Dermis microvascular lymphatic vessel endothelial cell (primary cell): ENCODE measurements around the gene MAP2. TPM values are rescaled to one million over a fixed set of nuclear protein-coding genes. Genes with fewer than 3 reads are reported as not detected.

Source experiments
- DNase-seq, 2 donors: peaks; one replicate each; pipeline versions ENCODE4 v3.0.0 to v3.0.0-alpha.2; 2010; ENCODE audit warnings: low read depth in 2 of 2
- total RNA-seq: library from RNA; depleted of rRNA; stranded (reverse); fragments of >200 nt; gene quantifications from 2 replicates; pipeline ENCODE4 v1.2.1, GENCODE V29; 2014

Gene MAP2
- total RNA-seq, 1 donor from 2014 or later: 11.2 TPM

- DNase-seq: no peak
Measured at GRCh38 chr2:209529579-209529978, 105.7 kb downstream of the MAP2 start.

GRCh38 chr2:209532321-209532720, 108.5 kb downstream of the MAP2 start:
- no peak for DNase-seq

GRCh38 chr2:209533391-209533790, 109.5 kb downstream of the MAP2 start:
- no peak for DNase-seq

- no peak for DNase-seq
Measured at GRCh38 chr2:209534228-209534627, 110.4 kb downstream of the MAP2 start.

GRCh38 chr2:209536363-209536762, 112.5 kb downstream of the MAP2 start:
- DNase-seq: no peak

- no peak for DNase-seq
Measured at GRCh38 chr2:209547726-209548125, 123.9 kb downstream of the MAP2 start.

GRCh38 chr2:209549589-209549988, 125.7 kb downstream of the MAP2 start:
- no peak for DNase-seq

GRCh38 chr2:209553913-209554312, 130.1 kb downstream of the MAP2 start:
- DNase-seq: no peak

- DNase-seq: peak; percentile 34 to 73
Measured at GRCh38 chr2:209556354-209556961, 132.6 kb downstream of the MAP2 start.

- no peak for DNase-seq
Measured at GRCh38 chr2:209560911-209561310, 137.1 kb downstream of the MAP2 start.

GRCh38 chr2:209563453-209563852, 139.6 kb downstream of the MAP2 start:
- no peak for DNase-seq

- no peak for DNase-seq
Measured at GRCh38 chr2:209564816-209565215, 141.0 kb downstream of the MAP2 start.

- DNase-seq: no peak
Measured at GRCh38 chr2:209565896-209566582, 142.2 kb downstream of the MAP2 start.

GRCh38 chr2:209570194-209570593, 146.3 kb downstream of the MAP2 start:
- DNase-seq: no peak

GRCh38 chr2:209574515-209574914, 150.7 kb downstream of the MAP2 start:
- no peak for DNase-seq

GRCh38 chr2:209577376-209578357, 153.8 kb downstream of the MAP2 start:
- DNase-seq: peak; percentile 5 to 26

GRCh38 chr2:209578394-209579001, 154.7 kb downstream of the MAP2 start:
- no peak for DNase-seq

GRCh38 chr2:209579230-209579749, 155.4 kb downstream of the MAP2 start:
- peak in 1 of 2 donors; percentile 5 for DNase-seq

- DNase-seq: no peak
Measured at GRCh38 chr2:209581040-209581439, 157.2 kb downstream of the MAP2 start.

GRCh38 chr2:209582281-209582680, 158.4 kb downstream of the MAP2 start:
- DNase-seq: peak in 1 of 2 donors; percentile 5

- DNase-seq: no peak
Measured at GRCh38 chr2:209584472-209584871, 160.6 kb downstream of the MAP2 start.
